Neuron (in vitro differentiated cells): Measurements from ENCODE around the gene GRAP.

Experiments
- H2AFZ ChIP-seq: one replicate; pipeline ENCODE4 v1.6.1; 2013; ENCODE audit warnings: low read depth, mild to moderate bottlenecking, inconsistent platforms, low read length, moderate library complexity
- H3K27me3 ChIP-seq: one replicate; pipeline ENCODE4 v1.6.1; 2013; ENCODE audit warnings: low read length; ENCODE audit not compliant: insufficient read depth
- H3K36me3 ChIP-seq: one replicate; pipeline ENCODE4 v1.6.1; 2013; ENCODE audit warnings: low read length; ENCODE audit not compliant: insufficient read depth
- H3K4me1 ChIP-seq: one replicate; pipeline ENCODE4 v1.6.1; 2013; ENCODE audit warnings: low read length; ENCODE audit not compliant: insufficient read depth
- H3K4me3 ChIP-seq: 2 replicates; pipeline ENCODE4 v1.5.1; 2013; ENCODE audit warnings: mild to moderate bottlenecking, low read length, moderate library complexity
- H3K9me3 ChIP-seq: one replicate; pipeline ENCODE4 v1.6.1; 2013; ENCODE audit warnings: low read length

Gene GRAP

GRCh38 chr17:18997650-18998196 is 49.0 kb downstream of the GRAP start:
- peaks cover 18% of the 10 kb centered on the region for H3K27me3 ChIP-seq
- H3K36me3 ChIP-seq = no peaks in the 10 kb centered on the region
- H2AFZ ChIP-seq = no peak overlapping the region
- no peaks in the 10 kb centered on the region for H3K9me3 ChIP-seq
- H3K4me1 ChIP-seq = peaks cover 7% of the 10 kb centered on the region
- no peak overlapping the region for H3K4me3 ChIP-seq

DNA sequence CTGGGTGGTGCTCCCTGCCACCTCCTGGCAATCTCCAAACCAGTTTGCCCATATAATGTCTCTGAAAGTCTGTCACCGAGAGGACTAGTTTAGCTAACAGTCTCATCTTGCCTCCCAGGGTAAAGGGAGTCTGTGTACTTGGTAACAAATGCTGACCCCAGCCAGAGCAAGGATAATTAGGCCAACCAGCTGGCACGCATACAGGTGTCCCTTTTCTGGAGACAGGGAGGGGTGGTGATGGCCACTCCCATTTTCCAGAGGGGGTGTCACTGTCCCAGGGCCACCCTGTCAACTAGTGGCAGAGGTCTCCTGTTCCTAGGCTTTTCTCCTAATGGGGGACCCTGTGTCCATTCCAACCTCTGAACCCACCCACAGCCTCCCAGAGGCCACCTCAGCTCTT is 50.3 kb downstream of the GRAP start:
- no peaks in the 10 kb centered on the region for H3K36me3 ChIP-seq
- no peak overlapping the region for H3K4me3 ChIP-seq
- H3K27me3 ChIP-seq = peaks cover 9% of the 10 kb centered on the region
- H3K4me1 ChIP-seq = peaks cover 7% of the 10 kb centered on the region
- no peaks in the 10 kb centered on the region for H3K9me3 ChIP-seq
- H2AFZ ChIP-seq = no peak overlapping the region

- H2AFZ ChIP-seq = no peak overlapping the region
- H3K4me3 ChIP-seq = no peak overlapping the region
- H3K4me1 ChIP-seq = no peaks in the 10 kb centered on the region
- no peaks in the 10 kb centered on the region for H3K9me3 ChIP-seq
- no peaks in the 10 kb centered on the region for H3K36me3 ChIP-seq
- peaks cover 3% of the 10 kb centered on the region for H3K27me3 ChIP-seq
These were observed 51.5 kb downstream of the GRAP start for GRCh38 chr17:18995220-18995619.

DNA sequence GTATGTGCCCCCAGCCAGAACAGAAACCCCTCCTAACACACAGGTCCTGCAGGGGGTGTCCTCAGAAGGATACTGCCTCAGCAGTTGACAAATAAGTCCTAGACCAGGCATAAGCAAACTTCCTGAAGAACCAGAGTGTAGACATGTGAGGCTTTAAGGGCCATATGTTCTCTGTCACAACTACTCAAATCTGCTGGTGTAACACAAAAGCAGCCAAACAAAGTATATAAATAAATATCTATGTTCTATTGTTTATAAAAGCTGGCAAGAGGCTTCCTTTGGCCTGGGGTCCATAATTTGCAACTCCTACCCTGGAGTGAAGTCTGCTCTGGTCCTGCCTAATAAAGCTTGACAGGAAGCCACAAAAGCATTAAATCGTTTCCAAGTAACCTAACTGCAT is 52.1 kb downstream of the GRAP start:
- Histone ChIP-seq H3K9me3 (no peaks in the 10 kb centered on the region), H3K4me1 (no peaks in the 10 kb centered on the region), H3K4me3 (no peak overlapping the region), H3K27me3 (peaks cover 5% of the 10 kb centered on the region), H2AFZ (no peak overlapping the region), H3K36me3 (no peaks in the 10 kb centered on the region)

DNA sequence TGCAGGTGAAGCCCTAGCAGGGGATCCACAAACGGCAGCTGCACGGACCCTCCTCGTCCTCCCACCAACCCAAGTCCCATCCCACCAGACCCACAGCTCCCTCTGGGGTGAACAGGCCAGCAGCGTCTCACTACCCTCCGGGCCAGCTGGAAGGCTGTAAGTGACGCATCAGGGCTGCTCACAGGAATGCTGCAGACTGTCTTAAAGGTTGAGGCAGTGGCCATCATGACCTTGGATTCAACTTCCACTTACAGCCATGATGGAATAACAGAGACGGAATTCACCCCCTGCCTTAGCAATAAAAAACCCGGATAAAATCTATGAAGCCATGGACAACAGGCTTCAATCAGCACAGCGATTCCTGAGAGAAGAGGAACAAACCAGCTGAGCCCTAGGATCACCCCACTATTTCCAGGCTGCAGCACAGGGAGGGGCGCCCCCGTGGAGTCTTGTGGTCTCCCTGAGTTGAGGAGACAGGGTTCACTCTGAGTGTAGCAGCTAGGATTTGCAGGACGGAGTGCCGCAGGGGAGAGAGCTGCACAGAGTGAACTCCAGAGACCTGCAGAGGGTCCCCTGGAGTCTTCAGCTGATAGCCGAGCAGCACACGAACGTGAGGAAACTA is 52.7 kb downstream of the GRAP start:
- H3K9me3 ChIP-seq = no peaks in the 10 kb centered on the region

DNA sequence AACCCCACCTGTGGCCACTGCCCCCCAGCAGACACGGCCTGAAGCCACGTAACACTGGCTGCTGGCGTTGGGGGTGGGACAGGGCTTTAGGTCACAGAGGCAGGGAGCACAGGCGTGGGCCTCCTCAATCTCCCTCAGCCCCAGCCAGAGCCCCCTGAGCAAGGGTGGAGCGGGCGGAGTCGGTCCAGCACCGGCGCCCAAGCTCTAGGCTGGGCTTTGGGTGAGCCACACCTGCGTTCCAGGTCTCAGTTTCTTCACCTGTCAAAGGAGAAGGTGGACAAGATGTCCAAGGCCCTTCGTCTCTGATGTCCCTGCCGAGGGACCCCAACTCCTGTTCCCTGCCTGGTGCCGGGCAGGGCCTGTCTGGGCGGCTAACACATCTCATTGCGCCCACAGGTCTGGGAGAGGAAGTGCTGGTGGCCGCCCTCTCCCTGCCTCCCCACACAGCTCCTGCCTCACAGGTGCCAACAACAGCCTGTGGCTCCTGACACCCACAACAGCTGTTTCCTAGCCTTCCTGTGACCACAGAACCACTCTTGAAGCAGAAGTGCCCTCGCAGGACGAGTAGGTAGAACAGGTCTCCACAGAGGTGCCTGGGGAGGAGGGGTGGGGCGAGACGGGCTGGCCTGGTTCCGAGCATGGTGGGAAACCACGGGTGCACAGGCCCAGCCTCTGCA is 54.2 kb downstream of the GRAP start:
- Histone ChIP-seq H2AFZ (no peak overlapping the region), H3K27me3 (peaks cover 5% of the 10 kb centered on the region), H3K4me1 (no peaks in the 10 kb centered on the region), H3K9me3 (no peaks in the 10 kb centered on the region), H3K36me3 (no peaks in the 10 kb centered on the region), H3K4me3 (no peak overlapping the region)

More for the DNA sequence above, 52.7 kb downstream of the GRAP start:
- peaks cover 5% of the 10 kb centered on the region for H3K27me3 ChIP-seq
- no peaks in the 10 kb centered on the region for H3K36me3 ChIP-seq
- H3K4me3 ChIP-seq = no peak overlapping the region
- no peaks in the 10 kb centered on the region for H3K4me1 ChIP-seq
- H2AFZ ChIP-seq = no peak overlapping the region

DNA sequence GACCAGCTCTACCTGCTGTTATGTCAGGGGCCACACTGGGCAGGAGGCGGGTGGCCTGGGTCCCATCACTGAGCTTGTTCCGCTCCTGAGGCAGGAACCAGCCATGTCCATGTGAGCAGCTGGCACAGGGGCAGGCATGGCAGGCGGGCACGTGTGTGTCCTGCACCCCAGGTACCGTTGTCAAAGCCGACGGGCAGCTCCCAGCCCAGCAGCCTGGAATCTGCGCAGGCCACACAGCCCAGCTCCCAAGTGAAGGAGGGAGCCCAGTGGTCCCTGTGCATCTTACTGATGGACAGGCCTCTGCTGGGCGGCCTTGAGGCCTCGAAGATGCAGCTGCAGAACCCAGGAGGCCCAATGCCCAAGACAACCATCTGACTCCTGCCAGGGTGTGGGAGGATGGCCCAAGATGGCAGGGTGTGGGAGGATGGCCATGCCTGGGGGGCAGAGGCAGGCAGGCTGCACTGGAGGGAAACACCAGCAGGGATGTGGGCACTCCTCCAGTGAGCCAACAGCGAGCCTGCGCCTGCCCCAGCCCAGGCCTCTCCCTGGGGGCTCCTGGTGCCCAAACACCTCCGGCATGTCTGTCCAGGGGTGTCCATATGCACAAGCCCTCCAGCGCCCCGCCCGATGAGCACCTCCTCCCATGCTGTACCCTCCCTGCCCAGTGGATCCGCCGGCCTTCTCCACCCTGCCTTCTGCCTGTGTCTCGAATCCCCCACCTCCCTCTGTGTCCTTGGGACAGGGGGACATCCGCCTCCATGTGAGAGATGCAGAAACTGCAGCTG is 55.0 kb downstream of the GRAP start:
- no peaks in the 10 kb centered on the region for H3K9me3 ChIP-seq
- H3K27me3 ChIP-seq = peaks cover 5% of the 10 kb centered on the region
- H3K4me3 ChIP-seq = no peak overlapping the region
- no peaks in the 10 kb centered on the region for H3K36me3 ChIP-seq
- H3K4me1 ChIP-seq = no peaks in the 10 kb centered on the region
- no peak overlapping the region for H2AFZ ChIP-seq

DNA sequence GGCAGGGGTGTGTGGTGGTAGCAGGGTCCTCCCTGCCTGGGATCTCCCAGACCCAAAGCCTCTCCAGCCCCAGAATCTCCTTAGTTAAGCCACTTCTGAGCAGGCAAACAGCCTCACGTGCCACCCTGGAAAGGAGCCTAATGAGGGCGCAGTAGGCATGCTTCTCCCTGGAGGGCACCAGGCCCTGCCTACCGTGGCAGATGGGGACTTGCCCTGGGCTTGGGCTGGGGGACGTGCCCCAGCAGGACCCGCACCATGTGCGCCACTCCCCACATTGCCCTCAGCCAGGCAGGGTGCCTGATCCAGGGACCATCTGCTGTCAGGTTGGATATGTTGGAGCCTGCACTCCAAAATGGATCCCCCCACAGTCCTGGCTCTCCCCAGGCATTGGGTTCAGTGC is 56.4 kb downstream of the GRAP start:
- Histone ChIP-seq H3K9me3 (no peaks in the 10 kb centered on the region), H2AFZ (no peak overlapping the region), H3K27me3 (peaks cover 5% of the 10 kb centered on the region), H3K4me3 (no peak overlapping the region), H3K4me1 (no peaks in the 10 kb centered on the region), H3K36me3 (no peaks in the 10 kb centered on the region)

DNA sequence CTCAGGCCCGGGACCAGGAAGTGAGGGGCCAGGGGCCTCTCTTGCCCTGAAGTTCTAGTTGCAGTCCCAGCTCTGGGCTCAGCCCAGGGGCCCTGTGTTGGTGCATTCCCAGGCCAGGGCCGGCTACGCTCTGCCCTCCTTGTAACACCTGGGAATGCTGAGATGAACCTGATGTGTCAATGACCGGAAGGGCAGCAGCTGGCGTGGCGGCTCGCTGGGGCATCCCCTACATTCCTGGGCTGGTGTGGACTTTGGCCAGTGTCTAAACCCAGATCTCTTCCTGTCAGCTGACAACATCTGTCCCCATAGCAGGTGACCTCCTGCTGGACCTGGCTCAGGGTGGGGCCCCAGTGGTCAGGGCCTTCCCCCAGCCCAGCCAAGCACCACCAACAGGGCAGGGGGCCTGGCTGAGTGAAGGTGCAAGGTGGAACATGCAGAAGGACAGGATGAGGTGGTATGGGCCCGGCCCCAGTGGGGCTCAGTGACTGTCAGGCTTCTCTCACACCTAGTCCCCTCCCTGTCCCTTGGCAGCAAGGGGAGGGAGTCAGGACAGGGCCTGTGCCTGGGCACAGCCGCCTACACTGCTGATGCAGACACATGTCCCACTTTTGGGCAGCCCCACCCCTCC is 58.1 kb downstream of the GRAP start:
- Histone ChIP-seq H3K4me1 (no peaks in the 10 kb centered on the region), H3K36me3 (no peaks in the 10 kb centered on the region), H2AFZ (no peak overlapping the region), H3K4me3 (no peak overlapping the region), H3K9me3 (no peaks in the 10 kb centered on the region), H3K27me3 (peaks cover 5% of the 10 kb centered on the region)

GRCh38 chr17:18987862-18988545 is 58.8 kb downstream of the GRAP start:
- no peaks in the 10 kb centered on the region for H3K4me1 ChIP-seq
- H3K27me3 ChIP-seq = peaks cover 2% of the 10 kb centered on the region
- H3K4me3 ChIP-seq = no peak overlapping the region
- H3K36me3 ChIP-seq = no peaks in the 10 kb centered on the region
- H2AFZ ChIP-seq = no peak overlapping the region
- no peaks in the 10 kb centered on the region for H3K9me3 ChIP-seq

DNA sequence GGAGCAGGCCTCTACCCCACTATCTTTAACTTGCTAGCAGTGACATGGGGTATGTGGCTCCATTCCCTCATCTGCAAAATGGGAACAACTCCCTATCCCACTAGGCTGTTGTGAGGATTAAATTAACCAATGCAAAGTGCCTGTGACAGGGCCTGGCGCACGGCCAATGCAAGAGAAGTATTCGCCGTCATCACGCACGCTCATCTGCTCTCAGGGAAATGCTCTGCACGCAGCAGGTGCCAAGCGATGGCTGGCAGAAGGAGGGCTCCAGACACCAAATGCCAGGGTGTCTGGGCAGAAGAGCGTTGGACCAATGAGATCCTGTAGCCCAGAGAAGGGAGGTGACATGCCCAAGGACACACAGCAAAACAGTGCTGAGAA is 59.5 kb downstream of the GRAP start:
- Histone ChIP-seq H3K36me3 (no peaks in the 10 kb centered on the region), H3K9me3 (no peaks in the 10 kb centered on the region), H2AFZ (no peak overlapping the region), H3K27me3 (peaks cover 2% of the 10 kb centered on the region), H3K4me3 (no peak overlapping the region), H3K4me1 (no peaks in the 10 kb centered on the region)

- no peak overlapping the region for H3K4me3 ChIP-seq
- no peaks in the 10 kb centered on the region for H3K9me3 ChIP-seq
- H3K27me3 ChIP-seq = peaks cover 2% of the 10 kb centered on the region
- no peak overlapping the region for H2AFZ ChIP-seq
- H3K4me1 ChIP-seq = no peaks in the 10 kb centered on the region
- no peaks in the 10 kb centered on the region for H3K36me3 ChIP-seq
These were observed 60.1 kb downstream of the GRAP start for GRCh38 chr17:18986541-18987229.
